NCI-H510A (cell line): ENCODE measurements around the gene LMF1.

Experiments
- DNase-seq: peaks from one replicate; lab custom pipeline; 2025; lab: John Stamatoyannopoulos, UW

Gene LMF1

DNA sequence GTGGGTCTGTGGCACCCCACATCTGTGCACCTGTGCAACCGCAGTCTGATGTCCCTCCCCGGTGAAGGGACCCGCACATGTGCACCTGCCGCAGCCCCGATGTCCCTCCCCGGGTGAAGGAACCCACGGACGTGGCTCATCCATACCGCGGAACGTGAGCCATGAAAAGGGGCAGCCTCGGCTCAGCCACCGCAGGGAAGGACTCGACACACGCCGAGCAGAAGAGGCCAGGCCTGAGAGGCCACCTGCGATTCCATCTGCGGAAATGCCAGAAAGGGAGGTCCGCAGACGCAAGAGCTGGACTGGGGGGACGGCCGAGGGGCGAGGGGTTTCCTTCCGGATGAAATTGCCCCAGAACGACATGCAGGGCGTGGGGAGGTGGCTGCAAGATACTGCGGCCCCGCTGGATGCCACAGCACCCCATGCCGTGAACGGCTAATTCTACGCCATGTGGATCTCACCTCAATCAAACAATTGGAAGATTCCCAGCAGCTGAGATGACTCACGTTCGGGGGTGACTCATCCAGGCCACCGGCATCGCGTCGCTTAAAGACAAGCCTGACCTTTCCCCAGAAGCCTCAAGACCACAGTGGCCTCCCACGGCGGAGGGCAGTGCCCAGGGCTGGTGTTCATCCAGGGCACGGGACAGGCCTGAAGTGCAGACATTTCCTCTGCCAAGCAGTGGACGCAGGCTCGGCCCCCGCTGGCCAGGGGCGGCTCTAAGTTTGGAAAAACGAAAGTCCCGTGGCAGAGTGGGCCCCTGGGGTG, 31.8 kb upstream of the LMF1 start:
- no peak for DNase-seq

DNA sequence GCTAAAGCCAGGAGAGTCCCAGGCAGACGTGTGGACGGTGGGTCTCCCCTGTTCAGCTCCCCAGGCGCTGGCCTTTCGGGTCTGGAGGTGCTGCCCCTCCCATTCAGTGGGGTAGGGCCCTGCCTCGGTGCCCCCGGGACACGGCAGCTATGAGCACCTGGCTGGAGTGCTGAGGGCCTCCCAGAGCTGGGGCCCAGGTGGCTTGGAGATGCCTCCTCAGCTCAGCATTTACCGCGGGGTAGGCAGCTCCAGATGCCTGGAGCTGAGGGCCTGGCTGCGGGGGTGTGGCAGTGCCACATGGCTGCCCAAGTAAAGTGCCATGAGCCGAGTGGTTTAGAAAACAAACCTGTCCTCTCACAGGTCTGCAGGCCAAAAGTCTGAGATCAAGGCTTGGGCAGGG, 30.3 kb upstream of the LMF1 start:
- no peak for DNase-seq

DNA sequence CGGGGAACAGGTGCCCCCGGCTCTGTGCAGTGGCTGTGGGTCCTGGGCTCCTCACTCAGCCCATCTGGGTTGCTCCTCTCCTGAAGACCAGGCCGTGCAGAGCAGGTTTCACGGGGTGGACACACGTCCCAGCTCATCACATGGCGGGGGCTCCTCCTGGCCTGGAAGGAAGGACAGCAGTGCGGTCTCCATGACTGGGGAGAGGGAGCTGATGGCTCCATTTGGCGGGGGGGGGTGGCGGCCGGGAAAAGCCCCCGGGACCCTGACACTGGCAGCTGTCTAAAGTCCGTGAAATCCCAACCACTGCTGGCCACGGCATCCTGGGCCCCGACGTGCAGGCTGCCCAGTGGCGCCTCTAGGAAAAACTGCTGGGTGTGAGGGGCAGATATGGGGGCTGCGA, 29.8 kb upstream of the LMF1 start:
- DNase-seq = no peak

DNA sequence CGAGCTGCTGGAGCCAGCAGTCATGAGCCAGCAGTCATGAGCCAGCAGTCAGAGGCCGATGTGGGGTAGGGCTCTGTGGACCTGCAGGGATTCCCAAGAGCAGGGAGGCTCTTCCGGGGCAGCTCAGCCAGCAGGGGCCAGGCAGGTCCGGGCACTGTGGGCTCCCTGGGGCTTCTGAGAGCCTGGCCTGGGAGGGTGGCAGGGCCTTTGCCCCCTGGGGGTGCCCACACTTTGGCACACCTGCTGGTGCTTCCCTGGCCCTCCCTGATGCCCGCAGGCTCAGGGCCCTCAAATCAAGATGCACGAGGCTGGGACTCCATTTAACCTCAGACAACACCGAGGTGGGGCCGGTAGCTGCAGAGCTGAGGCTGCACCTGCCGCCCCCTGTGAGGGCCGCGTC, 28.9 kb upstream of the LMF1 start:
- no peak for DNase-seq

DNA sequence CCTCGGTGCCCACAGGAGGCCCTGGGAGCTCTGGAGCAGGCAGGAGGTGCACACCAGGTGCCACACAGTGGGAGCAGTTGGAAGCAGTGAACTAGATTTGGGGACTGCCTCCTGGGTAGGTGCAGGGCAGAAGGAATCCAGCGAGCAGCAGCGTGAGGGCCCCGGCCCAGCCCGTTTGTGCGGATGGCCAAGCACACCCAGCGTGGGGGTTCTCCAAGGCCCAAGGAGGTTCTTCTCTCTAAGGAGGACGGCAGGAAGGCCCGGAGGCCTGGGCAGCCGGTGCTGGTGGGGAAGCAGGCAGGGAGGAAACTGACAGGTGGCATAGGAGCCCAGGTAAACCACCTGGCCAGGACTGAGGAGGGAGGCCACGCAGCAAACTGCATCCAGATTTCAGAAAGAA, 27.8 kb upstream of the LMF1 start:
- DNase-seq = no peak

DNA sequence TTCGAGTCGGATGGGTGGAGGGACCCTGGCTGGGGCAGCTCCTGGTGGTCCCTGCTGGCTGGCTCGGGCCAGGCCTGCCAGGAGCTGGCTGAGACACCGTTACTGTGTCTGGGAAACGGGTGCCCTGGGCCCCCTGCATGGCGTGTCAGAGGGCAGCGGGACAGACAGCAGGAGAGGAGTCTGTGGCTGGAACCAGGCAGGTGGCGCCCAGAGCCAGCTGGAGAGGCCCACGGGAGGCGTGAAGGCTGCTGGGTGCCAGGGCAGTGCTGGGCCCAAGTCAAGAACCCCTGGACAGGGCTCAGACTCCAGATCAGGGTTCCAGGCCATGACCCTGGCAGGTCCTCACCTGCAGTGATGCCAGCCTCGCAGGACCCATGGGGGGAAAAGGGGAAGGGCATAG, 27.4 kb upstream of the LMF1 start:
- no peak for DNase-seq

DNA sequence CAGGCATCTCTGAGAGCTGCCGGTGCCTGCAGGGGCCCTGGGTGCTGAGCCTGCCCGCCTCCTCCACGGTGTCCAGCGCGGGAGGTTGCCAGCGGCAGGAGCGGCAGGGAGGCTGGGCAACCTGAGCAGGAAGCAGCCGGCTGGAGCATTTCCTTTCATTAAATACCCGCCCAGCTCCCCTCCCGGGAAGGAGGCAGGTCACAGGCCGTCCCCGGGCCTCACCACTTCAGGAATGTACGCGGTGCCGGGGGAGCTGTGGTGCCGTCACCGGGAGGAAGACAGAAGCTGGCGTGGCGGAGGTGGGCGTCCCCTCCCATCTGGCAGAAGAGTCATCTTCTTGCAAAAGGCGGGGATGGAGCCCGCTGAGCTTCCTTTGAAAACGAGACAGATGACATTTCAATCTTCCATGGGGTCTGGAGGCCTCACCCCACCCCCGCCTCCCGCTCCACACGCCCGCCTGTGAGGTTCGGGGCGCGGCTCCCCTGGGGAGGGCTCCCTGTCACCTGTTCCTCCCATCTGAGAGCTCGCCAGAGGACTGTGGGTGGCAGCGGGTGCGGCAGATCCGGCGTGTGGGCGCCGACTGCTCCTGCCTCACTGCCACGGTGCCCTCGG, 26.8 kb upstream of the LMF1 start:
- DNase-seq = no peak

DNA sequence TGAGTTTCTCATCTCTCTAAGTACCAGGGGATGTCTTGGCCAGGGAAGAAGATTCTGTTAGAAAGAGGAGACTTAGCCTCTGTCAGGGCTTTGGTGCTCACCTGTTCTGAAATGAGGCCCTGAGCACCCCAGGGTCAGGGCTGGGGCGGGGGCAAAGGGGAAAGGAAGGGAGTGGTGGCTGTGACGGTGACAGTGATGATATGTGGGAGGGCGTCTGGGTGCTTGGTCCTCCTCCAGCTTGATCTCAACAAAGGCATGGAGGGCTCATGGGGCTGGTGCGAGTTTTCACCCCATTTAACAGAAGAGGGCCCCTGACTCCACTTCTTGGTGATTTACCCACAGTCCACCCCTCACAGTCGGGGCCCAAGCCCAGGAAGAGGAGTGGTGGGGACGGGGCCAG, 25.9 kb upstream of the LMF1 start:
- no peak for DNase-seq

DNA sequence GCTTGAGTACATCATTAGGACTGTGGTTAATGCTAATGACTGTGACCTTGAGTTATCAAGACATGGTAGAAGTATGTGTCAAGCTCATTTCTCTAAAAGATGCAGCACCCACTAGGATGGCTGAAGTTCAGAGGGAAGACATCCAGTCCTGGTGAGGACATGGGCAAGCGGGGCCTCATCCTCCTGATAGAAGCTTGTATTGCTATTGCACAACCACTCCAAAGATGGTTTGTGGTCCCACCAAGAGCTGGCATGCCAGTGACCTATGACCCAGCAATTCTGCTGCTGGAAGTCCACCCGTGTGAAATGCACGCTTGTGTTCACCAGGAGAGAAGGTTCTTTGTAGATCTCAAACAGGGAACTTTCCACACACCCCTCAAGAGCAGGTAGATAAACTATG, 25.0 kb upstream of the LMF1 start:
- no peak for DNase-seq

DNA sequence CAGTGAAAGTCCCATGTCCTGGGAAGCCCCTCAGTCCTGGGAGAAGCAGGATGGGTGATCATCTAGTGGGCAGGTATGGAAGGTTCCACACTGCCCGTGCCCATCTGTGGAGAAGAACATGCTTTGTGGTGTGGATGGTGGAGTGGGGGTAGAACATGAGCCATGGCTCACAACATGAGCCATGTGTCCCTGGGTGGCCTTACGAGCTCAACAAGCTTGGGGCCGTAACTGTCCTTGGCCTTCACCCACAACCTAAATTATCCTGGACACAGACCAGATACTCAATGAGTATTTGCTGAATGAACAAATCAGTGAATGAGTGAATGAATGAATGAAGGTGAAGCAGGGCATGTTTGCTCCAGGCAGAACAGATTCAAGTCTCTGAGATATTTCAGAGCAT, 24.3 kb upstream of the LMF1 start:
- no peak for DNase-seq

DNA sequence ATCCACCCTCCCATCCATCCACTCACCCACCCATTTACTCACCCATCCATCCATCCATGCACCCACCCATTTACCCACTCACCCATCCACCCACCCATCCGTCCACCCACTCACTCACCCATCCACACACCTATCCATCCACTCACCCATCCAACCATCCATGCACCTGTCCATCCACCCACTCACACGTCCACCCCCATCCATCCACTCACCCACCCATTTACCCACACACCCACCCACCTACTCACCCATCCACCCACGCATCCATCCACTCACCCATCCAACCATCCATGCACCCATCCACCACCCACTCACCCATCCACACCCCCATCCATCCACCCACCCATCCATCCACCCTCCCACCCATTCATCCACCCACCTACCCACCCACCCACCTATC, 22.9 kb upstream of the LMF1 start:
- no peak for DNase-seq

DNA sequence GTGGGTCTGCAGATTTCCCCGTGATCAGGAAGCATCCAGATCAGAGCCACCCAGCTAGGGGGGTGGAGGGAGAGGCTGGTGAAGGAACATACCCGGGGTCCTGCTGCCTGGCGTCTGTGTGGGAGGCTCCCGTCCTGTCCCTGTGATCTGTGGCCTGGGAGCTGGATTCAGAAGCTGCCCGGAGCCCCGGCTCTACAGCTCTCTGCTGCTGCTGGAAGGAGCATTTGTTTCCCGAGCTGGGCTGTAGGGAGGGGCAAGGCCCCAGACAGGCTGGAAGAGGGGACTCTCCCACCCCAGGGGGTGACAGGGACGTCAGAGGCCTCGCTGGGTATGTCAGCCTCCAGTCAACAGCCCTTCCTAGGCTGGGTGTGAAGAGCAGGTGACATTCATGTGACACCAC, 21.0 kb upstream of the LMF1 start:
- DNase-seq = no peak

DNA sequence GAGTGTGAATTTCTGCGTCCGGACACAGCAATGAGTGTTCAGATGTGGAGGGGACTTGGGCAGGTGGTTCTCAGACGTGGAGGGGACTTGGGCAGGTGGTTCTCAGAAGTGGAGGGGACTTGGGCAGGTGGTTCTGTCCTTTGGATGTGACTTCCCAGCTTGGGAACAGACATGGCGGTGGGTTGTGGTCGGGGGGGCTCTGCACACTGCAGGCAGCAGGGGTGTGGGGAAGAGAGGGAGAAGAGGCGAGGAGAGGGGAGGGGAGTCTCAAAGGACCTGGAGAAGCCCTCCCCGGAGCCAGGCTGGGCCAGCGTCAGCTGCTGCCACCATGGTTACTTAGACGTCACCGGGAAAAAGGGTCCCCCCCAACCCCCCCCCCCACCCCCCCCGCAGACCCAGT, 20.6 kb upstream of the LMF1 start:
- DNase-seq = no peak

DNA sequence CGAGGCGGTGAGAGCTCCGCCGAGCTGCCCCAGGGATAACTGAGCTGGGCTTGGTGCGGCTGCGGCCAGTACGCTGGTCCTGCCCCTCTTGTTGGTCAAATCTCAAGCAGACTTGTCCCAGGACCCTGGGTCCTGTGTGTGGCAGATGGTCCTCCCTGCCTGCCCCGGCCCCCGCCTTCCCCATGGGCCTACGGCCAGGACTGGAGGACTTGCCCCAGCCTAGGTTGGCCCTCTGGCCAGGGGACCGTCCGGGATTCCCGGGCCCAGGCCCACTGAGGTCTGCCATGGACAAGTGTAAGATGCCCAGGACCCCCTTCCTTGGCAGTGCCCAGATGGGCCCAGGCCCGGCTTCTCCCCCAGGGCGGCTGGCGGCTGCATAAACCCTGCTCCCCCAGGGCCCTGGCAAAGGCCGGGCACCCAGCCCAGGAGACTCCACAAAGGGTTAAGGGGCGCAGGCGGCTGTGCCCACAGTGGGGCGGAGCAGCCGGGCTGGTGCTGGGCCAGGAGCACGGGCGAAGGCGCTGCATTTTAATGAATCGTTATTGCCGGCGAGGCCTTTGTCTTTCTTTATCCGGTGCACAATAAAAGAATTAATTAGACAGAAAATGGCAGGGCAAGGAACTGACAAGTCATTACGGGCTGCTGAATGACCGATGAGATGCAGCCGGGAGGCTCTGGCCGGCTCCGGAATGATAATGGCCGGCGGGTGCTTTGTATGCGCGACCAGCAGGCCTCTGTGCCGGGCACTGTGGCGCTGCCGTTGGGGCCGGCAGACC, 19.9 kb upstream of the LMF1 start:
- no peak for DNase-seq

DNA sequence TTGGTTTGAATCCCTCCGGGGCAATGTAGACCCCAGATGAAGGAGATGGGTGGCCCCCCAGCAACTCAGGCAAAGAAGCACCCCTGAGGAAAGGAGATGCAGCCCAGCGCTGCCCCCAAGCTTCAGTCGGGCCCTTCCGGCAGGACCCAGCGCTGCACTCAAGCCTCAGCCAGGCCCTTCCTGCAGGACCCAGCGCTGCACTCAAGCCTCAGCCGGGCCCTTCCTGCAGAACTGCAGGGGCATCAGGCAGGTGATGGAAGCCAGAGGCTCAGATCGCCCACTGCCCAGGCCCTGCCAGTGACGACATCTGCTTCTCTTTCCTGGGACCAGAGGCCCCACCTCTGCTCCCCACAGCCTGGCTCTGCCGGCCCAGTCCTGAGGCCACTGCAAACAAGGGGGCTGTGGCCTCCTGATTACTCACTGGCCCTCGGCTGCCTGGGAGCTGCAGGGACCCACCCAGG, 18.6 kb upstream of the LMF1 start:
- DNase-seq = no peak

DNA sequence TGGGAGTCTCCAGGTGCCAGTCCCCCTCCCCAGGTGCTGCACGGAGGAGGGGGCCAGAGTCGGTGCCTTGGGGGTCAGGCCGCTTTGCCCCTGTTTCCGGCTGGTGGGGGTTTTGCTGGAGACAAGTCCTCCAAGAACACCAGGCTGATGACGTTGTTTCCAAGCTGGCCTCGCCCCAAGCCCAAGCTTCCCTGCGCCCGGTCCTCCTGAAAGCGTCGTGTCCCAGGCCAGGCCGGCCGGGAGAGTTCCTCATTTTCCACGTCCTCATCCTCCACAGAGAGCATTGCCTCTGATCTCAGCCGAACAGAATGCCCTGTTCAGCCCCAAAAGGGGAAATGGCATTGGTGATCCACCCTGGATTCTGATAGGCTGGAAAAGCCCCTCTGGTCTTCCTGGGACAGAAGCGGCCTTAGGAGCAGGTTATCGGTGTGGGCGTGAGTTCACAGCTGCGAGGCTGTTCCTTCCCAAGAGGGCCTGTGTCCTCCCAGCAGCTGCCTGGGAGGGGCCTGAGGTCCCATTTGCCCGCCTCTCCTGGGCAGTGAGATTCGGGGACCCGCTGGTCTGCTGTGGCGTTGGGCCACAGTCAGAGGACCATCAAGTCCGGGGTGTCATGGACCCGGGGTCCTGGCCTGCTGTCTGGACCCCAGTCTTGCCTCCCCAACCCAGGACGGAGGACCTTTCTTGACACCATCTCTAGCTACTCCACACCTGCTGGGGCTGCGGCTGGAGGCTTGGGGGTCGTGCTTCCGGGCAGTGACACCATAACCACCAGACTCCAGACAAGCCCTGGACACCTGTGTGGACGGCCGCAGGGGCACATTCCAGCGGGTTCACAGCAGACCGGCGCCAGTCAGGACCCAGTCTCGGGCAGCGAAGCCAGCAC, 17.9 kb upstream of the LMF1 start:
- no peak for DNase-seq

DNA sequence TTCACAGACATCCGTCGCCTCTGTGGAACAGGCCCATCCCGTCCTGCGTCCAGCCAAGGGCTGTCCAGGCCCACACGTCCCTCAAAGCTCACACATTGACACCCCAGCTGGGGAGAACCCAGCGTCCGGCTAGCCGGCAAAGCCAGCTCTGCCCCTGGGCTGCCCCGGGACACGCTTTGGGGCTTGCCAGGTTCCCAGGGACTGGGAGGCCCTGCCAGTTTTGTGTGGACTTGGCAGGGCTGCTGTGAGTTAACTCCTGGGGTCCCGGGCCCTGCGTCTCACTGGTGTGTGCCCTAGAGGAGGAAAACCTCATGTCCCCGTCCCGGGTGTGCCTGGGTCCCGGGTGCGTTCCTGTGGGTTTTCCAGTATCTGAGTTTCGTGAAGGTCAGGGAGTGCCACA, 17.1 kb upstream of the LMF1 start:
- no peak for DNase-seq

DNA sequence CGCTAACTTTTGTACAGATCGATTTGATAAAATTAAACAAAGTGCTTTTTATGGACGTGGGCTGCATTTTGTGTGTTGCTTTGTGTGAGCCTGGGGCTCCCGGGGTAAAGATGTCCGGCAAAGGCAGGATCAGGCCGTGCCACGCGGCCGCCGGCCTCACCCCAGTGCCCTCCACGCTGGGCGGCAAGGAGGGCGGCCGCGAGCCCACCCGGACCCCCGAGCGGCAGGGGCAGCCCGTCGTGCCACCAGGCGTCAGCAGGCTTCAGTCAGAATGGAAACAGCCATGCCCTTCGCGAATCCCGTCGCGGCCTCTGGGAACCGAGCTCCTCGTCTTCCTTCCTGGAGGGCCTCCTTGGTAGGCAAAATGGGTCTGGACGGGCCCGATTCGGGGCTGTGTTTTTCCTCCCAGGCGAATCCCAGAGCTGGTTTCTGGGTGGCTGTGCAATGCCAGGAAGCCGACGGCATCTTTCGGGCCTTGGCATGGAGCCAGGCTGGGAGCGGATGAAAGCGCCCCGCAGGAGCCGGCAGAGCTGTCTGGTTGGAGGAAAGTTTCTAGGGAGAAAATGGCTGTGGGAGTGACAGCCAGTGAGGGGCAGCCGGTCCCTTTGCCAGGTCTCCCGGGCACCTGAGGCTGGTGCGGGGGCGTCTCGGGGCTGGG, 16.3 kb upstream of the LMF1 start:
- DNase-seq = no peak

DNA sequence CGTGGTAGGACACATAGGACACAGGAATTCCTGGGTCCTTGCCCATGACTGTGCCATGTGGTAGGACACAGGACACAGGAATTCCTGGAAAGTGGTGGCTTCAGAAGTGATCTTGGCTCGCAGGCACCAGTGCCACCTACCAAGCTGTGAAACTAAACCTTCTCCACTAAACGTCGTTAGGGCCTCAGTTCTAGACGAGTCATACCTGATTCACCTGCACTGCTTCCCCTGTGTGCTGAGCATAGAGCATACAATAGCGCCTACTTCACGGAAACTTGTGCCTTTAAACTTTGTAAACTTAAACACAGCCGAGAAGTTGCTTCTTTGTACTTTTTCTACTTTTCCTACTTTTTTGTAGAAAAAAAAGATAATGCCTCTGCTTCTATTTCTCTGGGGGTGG, 15.6 kb upstream of the LMF1 start:
- DNase-seq = no peak

DNA sequence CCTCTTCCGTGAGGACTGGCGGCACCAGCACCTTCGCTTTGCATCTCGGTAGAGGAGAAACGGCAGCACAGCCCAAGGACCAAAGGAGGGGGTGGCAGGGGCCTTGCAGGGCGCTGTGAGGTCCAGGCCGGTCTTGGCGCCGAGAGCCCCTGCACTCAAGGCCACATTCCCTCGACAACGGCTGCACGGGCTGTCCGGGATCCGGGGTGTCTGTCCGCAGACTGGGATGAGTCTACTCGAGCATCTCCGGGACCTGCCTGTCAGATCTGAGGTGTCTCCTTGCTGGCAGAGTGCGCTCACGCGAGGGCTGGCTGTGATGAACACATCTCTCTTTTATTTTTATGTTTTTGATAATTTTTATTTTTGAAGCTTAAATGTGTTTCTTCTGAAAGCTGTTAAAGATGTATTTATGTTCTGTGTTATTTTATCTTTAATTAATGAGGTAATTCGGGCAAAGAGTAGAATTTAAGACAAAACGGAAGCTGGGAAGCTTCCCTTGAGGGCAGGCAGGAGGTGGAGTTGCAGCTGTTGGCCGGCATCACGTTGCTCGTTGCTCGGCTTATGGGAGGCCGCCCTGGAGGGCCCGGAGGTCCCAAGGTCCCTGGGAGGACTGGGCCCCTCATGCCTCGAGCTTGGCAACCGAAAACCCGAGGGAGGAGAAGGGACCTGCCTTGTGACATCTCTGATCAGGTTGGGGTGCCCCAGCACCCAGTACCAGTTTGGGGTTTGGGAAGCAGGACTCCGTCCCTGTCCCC, 15.0 kb upstream of the LMF1 start:
- no peak for DNase-seq
